Endothelial cell of umbilical vein (primary cell): ENCODE measurements around the gene CCDC194. TPM values are rescaled to one million over a fixed set of nuclear protein-coding genes. Genes with fewer than 3 reads are reported as not detected.

Experiments
- BruUV-seq: library from RNA; stranded (reverse); fragments of 400-500 nt; replicated peaks from 2 replicates; lab custom pipeline; 2021; lab: Mats Ljungman, UMichigan
- CTCF ChIA-PET: fragments of 300-600, 350-600 bp; sonication (Branson Sonifier 250); formaldehyde crosslinking; loops from one replicate; lab custom pipeline; 2021; ENCODE audit warnings: antibody characterized with exemption, inconsistent platforms; lab: Charles Lee
- POLR2A ChIA-PET: fragments of 300-600, 350-600 bp; sonication (Branson Sonifier 250); formaldehyde crosslinking; loops from one replicate; lab custom pipeline; 2021; ENCODE audit warnings: antibody characterized with exemption, inconsistent platforms; lab: Charles Lee
- DNase-seq: peaks from one replicate; pipeline ENCODE4 v3.0.0-alpha.2; 2011; ENCODE audit warnings: low read depth, low spot score
- FAIRE-seq: peaks from 2 replicates; lab custom pipeline; 2011; peaks lifted over from hg19 to GRCh38; lab: Jason Lieb, UNC
- H2AFZ ChIP-seq: 2 replicates; pipeline ENCODE4 v1.6.0; 2012; ENCODE audit warnings: low read depth, low read length, control low read depth, inconsistent platforms
- H3K27ac ChIP-seq: 2 replicates; pipeline ENCODE4 v1.5.1; 2011; ENCODE audit warnings: low read depth, mild to moderate bottlenecking, control low read depth, low read length, moderate library complexity; ENCODE audit not compliant: insufficient read depth
- H3K27me3 ChIP-seq, 2 experiments: 2 replicates each; pipeline versions ENCODE4 v1.6.0 to v1.6.1; 2011; ENCODE audit warnings: low read length in 2 of 2, mixed read lengths in 1 of 2; ENCODE audit not compliant: control insufficient read depth in 2 of 2, insufficient read depth in 2 of 2
- H3K36me3 ChIP-seq, 2 experiments: 2 replicates in 1 of 2; 3 replicates in 1 of 2; pipeline ENCODE4 v1.5.1; 2011; ENCODE audit warnings: low read length in 2 of 2, mild to moderate bottlenecking in 1 of 2, moderate library complexity in 1 of 2; ENCODE audit not compliant: control insufficient read depth in 2 of 2, insufficient read depth in 2 of 2; ENCODE audit errors: extremely low read depth in 1 of 2
- H3K4me1 ChIP-seq: 3 replicates; pipeline ENCODE4 v1.5.1; 2011; ENCODE audit warnings: mild to moderate bottlenecking, low read length; ENCODE audit not compliant: control insufficient read depth, insufficient read depth; ENCODE audit errors: extremely low read depth
- H3K4me2 ChIP-seq: 2 replicates; pipeline ENCODE4 v1.6.1; 2011; ENCODE audit warnings: low read length, control low read depth, mixed read lengths; ENCODE audit not compliant: insufficient read depth
- H3K4me3 ChIP-seq, 3 experiments: fragments of 200-600 bp in 1 of 3; sonication (generic), shearing (Covaris generic) in 1 of 3; replicated peaks in 1 of 3; 2 replicates each; pipeline ENCODE4 v1.5.1; 2011 to 2016; ENCODE audit warnings: control low read depth in 3 of 3, low read length in 3 of 3, mild to moderate bottlenecking in 2 of 3, inconsistent platforms in 1 of 3, low read depth in 1 of 3, moderate library complexity in 1 of 3; ENCODE audit not compliant: insufficient read depth in 1 of 3
- H3K79me2 ChIP-seq: 2 replicates; pipeline ENCODE4 v1.6.0; 2012; ENCODE audit warnings: low read length, inconsistent platforms; ENCODE audit not compliant: control insufficient read depth, insufficient read depth
- H3K9ac ChIP-seq: replicated peaks from 2 replicates; pipeline ENCODE3; 2011; ENCODE audit warnings: low read length, control low read depth; ENCODE audit not compliant: insufficient read depth; ENCODE audit errors: extremely low read depth
- H3K9me1 ChIP-seq: replicated peaks from 3 replicates; pipeline ENCODE4 v1.6.0; 2011; ENCODE audit warnings: mild to moderate bottlenecking, low read length; ENCODE audit not compliant: control insufficient read depth, insufficient read depth; ENCODE audit errors: extremely low read depth
- H3K9me3 ChIP-seq: replicated peaks from 2 replicates; pipeline ENCODE4 v1.5.1; 2012; ENCODE audit warnings: low read length, inconsistent platforms; ENCODE audit not compliant: control insufficient read depth, insufficient read depth
- H4K20me1 ChIP-seq: replicated peaks from 2 replicates; pipeline ENCODE3; 2011; ENCODE audit warnings: mild to moderate bottlenecking, low read length; ENCODE audit not compliant: control insufficient read depth, insufficient read depth; ENCODE audit errors: extremely low read depth
- EZH2 ChIP-seq: IDR thresholded peaks from 2 replicates; pipeline ENCODE4 v1.6.1; 2012; ENCODE audit warnings: borderline replicate concordance, low read depth, mild to moderate bottlenecking, moderate library complexity, low read length, inconsistent platforms; ENCODE audit not compliant: severe bottlenecking
- FOS ChIP-seq: IDR thresholded peaks from 2 replicates; pipeline ENCODE4 v1.6.1; 2011; ENCODE audit warnings: mild to moderate bottlenecking, low read length, moderate library complexity, borderline replicate concordance; ENCODE audit not compliant: insufficient read depth
- JUN ChIP-seq: IDR thresholded peaks from 2 replicates; pipeline ENCODE4 v1.6.1; 2011; ENCODE audit warnings: borderline replicate concordance, low read depth; ENCODE audit not compliant: insufficient read length, insufficient read depth
- MYC ChIP-seq: IDR thresholded peaks from one replicate; pipeline ENCODE4 v1.6.1; 2011; ENCODE audit warnings: mild to moderate bottlenecking, low read depth, low read length
- POLR2A ChIP-seq: IDR thresholded peaks from 2 replicates; pipeline ENCODE4 v1.6.1; 2012; ENCODE audit warnings: low read depth, mild to moderate bottlenecking, control low read depth, low read length
- POLR2AphosphoS5 ChIP-seq: IDR thresholded peaks from 2 replicates; pipeline ENCODE4 v1.6.1; 2012; ENCODE audit warnings: low read depth, mild to moderate bottlenecking, control low read depth, low read length, moderate library complexity; ENCODE audit not compliant: insufficient read depth
- dilution Hi-C: fragments of 300-500 bp; cut with MboI; formaldehyde crosslinking; loops from one replicate; pipeline ENCODE4 v1.15.0; 2019; ENCODE audit warnings: low sequenced_read_pairs; ENCODE audit not compliant: extremely low pct_ligation_motif_present
- intact Hi-C: fragments of 100-400 bp; cut with micrococcal nuclease; formaldehyde crosslinking; loops from one replicate; pipeline ENCODE4 v1.10.0; 2022
- polyA plus RNA-seq, 4 experiments: library from polyadenylated mRNA; depleted of rRNA in 3 of 4; stranded (reverse) in 3 of 4; unstranded in 1 of 4; fragments of >200 nt; gene quantifications; 2 replicates each; pipeline versions ENCODE4 v1.2.1 to v1.2.3, GENCODE V29; 2011 to 2012; ENCODE audit warnings: missing spikeins in 1 of 4
- total RNA-seq: library from RNA; stranded (reverse); gene quantifications from 2 replicates; pipeline ENCODE4 v1.2.3, GENCODE V29; 2021
- TF ChIP-seq, protein P1 (sequence below): IDR thresholded peaks from 2 replicates; pipeline ENCODE4 v1.6.1; 2011; ENCODE audit not compliant: insufficient read depth, insufficient read length
- TF ChIP-seq, protein P2 (sequence below), 2 donors: IDR thresholded peaks; 1 replicate in 1 of 2; 2 replicates in 1 of 2; pipeline ENCODE4 v1.5.1; 2011; ENCODE audit warnings: low read length in 2 of 2, mild to moderate bottlenecking in 2 of 2, moderate library complexity in 2 of 2, control low read depth in 1 of 2, inconsistent platforms in 1 of 2, low read depth in 1 of 2; ENCODE audit not compliant: insufficient read depth in 1 of 2; ENCODE audit errors: extremely low read depth in 1 of 2

CCDC194 gene
- total and polyA plus RNA-seq, 2 donors (not counting 3 experiments of a cell fraction or from before 2014, with no cell fraction given): 0.12 TPM; not detected in 1

DNA sequence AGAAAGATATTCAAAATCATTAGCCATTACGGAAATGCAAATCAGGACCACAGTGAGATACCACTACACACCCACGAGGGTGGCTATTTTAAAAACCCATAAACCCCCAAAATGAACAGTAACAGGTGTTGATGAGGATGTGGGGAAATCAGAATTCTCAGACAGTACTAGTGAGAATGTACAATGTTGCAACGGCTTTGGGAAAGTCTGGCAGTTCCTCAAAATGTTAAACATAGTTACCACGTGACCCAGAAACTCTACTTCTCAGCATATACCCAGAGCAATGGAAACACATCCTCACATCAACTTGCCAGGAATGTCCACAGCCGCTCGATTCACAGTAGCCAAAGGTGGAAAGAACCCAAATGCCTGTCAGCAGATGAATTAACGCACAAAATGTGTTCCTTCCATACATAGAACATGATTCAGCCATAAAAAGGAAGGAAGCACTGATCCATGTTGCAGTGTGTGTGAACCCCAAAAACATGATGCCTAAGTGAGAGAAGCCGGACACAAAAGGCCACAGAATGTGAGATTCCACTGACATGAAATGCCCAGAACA is 23.9 kb downstream of the CCDC194 start:
- ChIA-PET CTCF (interaction anchor here (2.4 kb wide), 1 partner anchor 15 kb away, joined by 11 read pairs; no protein-coding TSS in a partner anchor), POLR2A (no interaction called here)
- dilution Hi-C loops: no loop called here
- Histone ChIP-seq H3K9ac (no peak overlapping the region), H3K4me1 (peaks cover 3% of the 10 kb centered on the region), H3K27ac (no peak overlapping the region), H3K9me3 (no peaks in the 10 kb centered on the region), H2AFZ (peak overlapping the region; percentile 4), H4K20me1 (no peaks in the 10 kb centered on the region), H3K36me3 (no peaks in the 10 kb centered on the region), H3K27me3 (no peaks in the 10 kb centered on the region), H3K79me2 (no peaks in the 10 kb centered on the region), H3K9me1 (no peaks in the 10 kb centered on the region), H3K4me2 (no peak overlapping the region), H3K4me3 (no peak overlapping the region)
- FAIRE-seq (peak; percentile 60), DNase-seq (no peak)
- BruUV-seq: no TSS peak
- TF ChIP-seq POLR2A: no peak
- TF ChIP-seq, protein P1, sequence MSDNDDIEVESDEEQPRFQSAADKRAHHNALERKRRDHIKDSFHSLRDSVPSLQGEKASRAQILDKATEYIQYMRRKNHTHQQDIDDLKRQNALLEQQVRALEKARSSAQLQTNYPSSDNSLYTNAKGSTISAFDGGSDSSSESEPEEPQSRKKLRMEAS: no peak
- no peak for TF ChIP-seq JUN
- intact Hi-C loops: no loop called here

DNA sequence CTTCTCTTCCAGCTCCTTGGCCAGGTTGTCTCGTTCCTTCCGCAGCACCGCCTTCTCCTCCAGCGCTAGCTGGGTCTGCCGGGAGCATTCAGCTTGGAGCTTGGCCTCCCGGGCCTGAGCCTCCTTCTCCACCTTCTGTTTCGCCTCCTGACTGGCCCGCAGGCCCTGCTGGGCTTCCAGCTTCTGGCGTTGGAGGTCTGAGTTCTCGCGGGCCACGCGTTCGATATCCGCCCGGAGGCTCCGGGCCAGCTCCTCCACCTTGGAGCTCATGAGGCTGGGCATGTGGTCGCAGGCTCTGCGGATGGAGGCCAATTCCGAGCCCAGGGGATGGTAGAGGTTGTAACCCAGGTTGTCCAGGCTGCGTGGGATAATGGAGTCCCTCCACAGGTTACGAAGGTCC is 28.6 kb downstream of the CCDC194 start:
- Histone ChIP-seq H3K36me3 (no peaks in the 10 kb centered on the region), H3K79me2 (no peaks in the 10 kb centered on the region), H3K4me3 (no peak overlapping the region), H3K4me2 (no peak overlapping the region), H3K27me3 (peaks cover 0 to 3% of the 10 kb centered on the region in 2 experiments), H3K9me1 (no peaks in the 10 kb centered on the region), H3K4me1 (peaks cover 2% of the 10 kb centered on the region), H3K9ac (no peak overlapping the region), H3K27ac (no peak overlapping the region), H3K9me3 (no peaks in the 10 kb centered on the region), H2AFZ (no peak overlapping the region), H4K20me1 (no peaks in the 10 kb centered on the region)
- ChIA-PET POLR2A (no interaction called here), CTCF (interaction anchor here (0.8 to 1.5 kb wide), 4 partner anchors 10 to 100 kb away, joined by 3 to 7 read pairs (median 4); partner anchors contain the start of gene PLVAP)
- TF ChIP-seq JUN (no peak), POLR2AphosphoS5 (no peak), MYC (no peak), EZH2 (no peak), FOS (no peak)
- TF ChIP-seq, protein P2, sequence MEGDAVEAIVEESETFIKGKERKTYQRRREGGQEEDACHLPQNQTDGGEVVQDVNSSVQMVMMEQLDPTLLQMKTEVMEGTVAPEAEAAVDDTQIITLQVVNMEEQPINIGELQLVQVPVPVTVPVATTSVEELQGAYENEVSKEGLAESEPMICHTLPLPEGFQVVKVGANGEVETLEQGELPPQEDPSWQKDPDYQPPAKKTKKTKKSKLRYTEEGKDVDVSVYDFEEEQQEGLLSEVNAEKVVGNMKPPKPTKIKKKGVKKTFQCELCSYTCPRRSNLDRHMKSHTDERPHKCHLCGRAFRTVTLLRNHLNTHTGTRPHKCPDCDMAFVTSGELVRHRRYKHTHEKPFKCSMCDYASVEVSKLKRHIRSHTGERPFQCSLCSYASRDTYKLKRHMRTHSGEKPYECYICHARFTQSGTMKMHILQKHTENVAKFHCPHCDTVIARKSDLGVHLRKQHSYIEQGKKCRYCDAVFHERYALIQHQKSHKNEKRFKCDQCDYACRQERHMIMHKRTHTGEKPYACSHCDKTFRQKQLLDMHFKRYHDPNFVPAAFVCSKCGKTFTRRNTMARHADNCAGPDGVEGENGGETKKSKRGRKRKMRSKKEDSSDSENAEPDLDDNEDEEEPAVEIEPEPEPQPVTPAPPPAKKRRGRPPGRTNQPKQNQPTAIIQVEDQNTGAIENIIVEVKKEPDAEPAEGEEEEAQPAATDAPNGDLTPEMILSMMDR (IDR thresholded peaks at IDR 0.05; ENCODE audit: extremely low read depth in 1 of 2, insufficient read depth in 1 of 2, low read depth in 1 of 2, low read length in 2 of 2): no peak
- dilution Hi-C loops: no loop called here
- FAIRE-seq: no peak
- no TSS peak for BruUV-seq
- no peak for DNase-seq
- intact Hi-C loops: no loop called here
